Mucosa of descending colon (tissue), 3 donors: ENCODE data around the gene RNPC3. TPM values are rescaled to one million over a fixed set of nuclear protein-coding genes. Genes with fewer than 3 reads are reported as not detected.

Source experiments
- ATAC-seq: fragments of 200-7000 bp; cut with Tn5 transposase; one replicate; pipeline ENCODE4 v1.9.1; 2020; ENCODE audit warnings: mild to moderate bottlenecking, moderate library complexity
- DNase-seq, 3 donors: peaks; one replicate each; pipeline ENCODE4 v3.0.0-alpha.2; 2020
- H3K36me3 ChIP-seq: fragments of 200-600 bp; one replicate; pipeline ENCODE4 v1.8.0; 2021; ENCODE audit warnings: low read depth, mild to moderate bottlenecking
- H3K4me1 ChIP-seq: fragments of 200-600 bp; one replicate; pipeline ENCODE4 v1.8.0; 2021; ENCODE audit warnings: low read depth, mild to moderate bottlenecking
- H3K4me3 ChIP-seq: fragments of 200-600 bp; one replicate; pipeline ENCODE4 v1.8.0; 2021; ENCODE audit warnings: mild to moderate bottlenecking
- H3K9me3 ChIP-seq: fragments of 200-600 bp; one replicate; pipeline ENCODE4 v1.8.0; 2021; ENCODE audit warnings: mild to moderate bottlenecking
- CTCF ChIP-seq: fragments of 200-600 bp; IDR thresholded peaks from one replicate; pipeline ENCODE4 v1.8.0; 2022; ENCODE audit warnings: antibody characterized with exemption, mild to moderate bottlenecking
- intact Hi-C, 2 donors: fragments of 100-400 bp; cut with DNase I in 1 of 2; cut with micrococcal nuclease in 1 of 2; formaldehyde crosslinking; loops; one replicate each; pipeline versions ENCODE4 v1.11.0 to v1.11.1; 2022; cut with DNase I, micrococcal nuclease
- total RNA-seq, 3 donors: library from RNA; stranded (reverse); fragmentation: NEBNext Ultra II Directional in 2 of 3; extraction: Animal tissue kit (Norgen Biotek cat#: 25700) in 2 of 3; gene quantifications; one replicate each; pipeline versions ENCODE4 v1.2.1 to v1.2.4, GENCODE V29; 2021 to 2023
- donor health status: DM: no; HTN: no; CAD: no; lungs with moderate emphysema.
- donor health status: DM: no; HTN: no; CAD: no.
- donor health status: DM: no; HTN: yes; CAD: no.

The RNPC3 gene
- total RNA-seq, 3 donors from 2014 or later: 25.0 to 37.4 (median 32.2) TPM

GRCh38 chr1:103517380-103518047 lies 8.0 kb upstream of the RNPC3 start:
- intact Hi-C loops: no loop called here
- TF ChIP-seq CTCF: no peak
- Histone ChIP-seq H3K9me3 (no peaks in the 10 kb centered on the region), H3K4me3 (no peak overlapping the region), H3K36me3 (no peaks in the 10 kb centered on the region), H3K4me1 (no peaks in the 10 kb centered on the region)
- DNase-seq: no peak
- no peak for ATAC-seq

- DNase-seq: no peak
- H3K9me3 ChIP-seq: no peaks in the 10 kb centered on the region
- H3K4me3 ChIP-seq: no peak overlapping the region
- no peak for TF ChIP-seq CTCF
- no peaks in the 10 kb centered on the region for H3K36me3 ChIP-seq
- H3K4me1 ChIP-seq: no peaks in the 10 kb centered on the region
- intact Hi-C loops: no loop called here
- ATAC-seq: no peak
Measured at GRCh38 chr1:103520822-103521221, 4.7 kb upstream of the RNPC3 start.

DNA sequence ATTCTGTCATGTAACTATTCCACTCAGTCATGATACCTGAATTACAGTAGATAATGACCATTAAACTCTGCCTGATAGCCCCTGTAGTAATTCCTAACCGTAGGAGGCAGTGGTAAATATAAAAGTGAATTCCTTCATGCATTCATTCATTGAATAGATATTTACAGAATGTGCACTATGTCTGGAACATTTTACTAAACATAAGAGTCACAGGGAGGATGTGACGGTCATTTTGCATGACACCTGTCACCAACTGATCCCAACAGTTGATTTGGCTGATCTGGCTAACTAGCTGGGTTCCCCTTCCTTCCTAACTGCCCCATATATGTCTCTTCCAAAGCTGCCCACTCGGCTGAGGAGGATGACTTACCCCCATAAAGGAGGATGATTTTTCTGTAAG lies 2.2 kb upstream of the RNPC3 start:
- DNase-seq (no peak), ATAC-seq (no peak)
- H3K36me3 ChIP-seq: no peaks in the 10 kb centered on the region
- TF ChIP-seq CTCF: no peak
- H3K4me1 ChIP-seq: peaks cover 18% of the 10 kb centered on the region
- intact Hi-C loops: no loop called here
- no peaks in the 10 kb centered on the region for H3K9me3 ChIP-seq
- H3K4me3 ChIP-seq: no peak overlapping the region

DNA sequence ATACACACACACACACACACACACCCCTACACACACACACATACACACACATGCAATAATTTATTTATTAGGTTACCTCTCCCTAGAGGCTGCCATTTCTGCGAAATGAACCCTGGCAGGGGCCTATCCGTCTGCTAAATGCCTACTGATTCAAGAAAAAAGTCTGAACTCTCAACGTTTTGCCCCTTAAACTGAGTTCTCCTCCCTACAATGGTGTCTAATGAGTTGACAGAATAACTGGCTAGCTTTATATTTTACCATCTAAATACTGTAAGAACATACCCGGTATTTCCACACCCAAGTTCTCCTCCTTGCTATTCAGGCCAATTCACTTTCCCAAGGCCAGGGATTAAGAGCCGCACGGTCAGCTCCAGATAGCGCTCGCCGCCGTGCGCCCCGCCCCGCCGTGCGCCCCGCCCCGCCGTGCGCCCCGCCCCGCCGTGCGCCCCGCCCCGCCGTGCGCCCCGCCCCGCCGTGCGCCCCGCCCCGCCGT lies 339 bp upstream of the RNPC3 start:
- H3K4me1 ChIP-seq: peaks cover 21% of the 10 kb centered on the region
- H3K9me3 ChIP-seq: no peaks in the 10 kb centered on the region
- ATAC-seq (peak; percentile 84), DNase-seq (no peak)
- TF ChIP-seq CTCF: no peak
- H3K4me3 ChIP-seq: no peak overlapping the region
- H3K36me3 ChIP-seq: no peaks in the 10 kb centered on the region
- intact Hi-C loops: no loop called here

DNA sequence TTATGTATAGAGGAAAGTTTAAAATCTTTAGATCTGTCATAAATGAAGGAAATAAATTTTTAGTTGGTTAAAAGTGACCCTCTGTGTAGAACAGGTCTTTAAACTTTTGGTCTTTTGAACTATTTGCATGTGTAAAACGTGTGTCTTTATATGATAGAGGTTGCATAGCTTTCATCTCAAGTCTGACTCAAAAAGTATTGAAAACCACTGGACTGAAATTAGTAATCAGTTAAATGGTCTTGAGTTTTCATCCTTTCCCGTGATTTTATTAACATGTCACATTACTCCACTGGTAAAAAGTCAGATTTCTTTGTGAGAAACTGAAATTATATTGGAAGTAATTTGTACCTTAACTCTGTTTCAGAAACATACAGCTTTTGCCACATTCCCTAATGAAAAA lies 1.8 kb downstream of the RNPC3 start:
- no peaks in the 10 kb centered on the region for H3K9me3 ChIP-seq
- TF ChIP-seq CTCF: no peak
- intact Hi-C loops: no loop called here
- no peak for ATAC-seq
- no peaks in the 10 kb centered on the region for H3K36me3 ChIP-seq
- DNase-seq: no peak
- peaks cover 21% of the 10 kb centered on the region for H3K4me1 ChIP-seq
- H3K4me3 ChIP-seq: no peak overlapping the region
